Upper lobe of left lung (tissue), 4 donors: Measurements from ENCODE around the gene TSC22D1.

ENCODE experiments used
- CTCF ChIP-seq, 6 experiments: fragments of 450-650 bp in 4 of 6; fragments of 200-600 bp in 2 of 6; sonication (generic) in 2 of 6; IDR thresholded peaks; one replicate each; pipeline ENCODE4 v1.5.1; 2016 to 2019; ENCODE audit warnings: antibody characterized with exemption in 6 of 6
- EP300 ChIP-seq, 4 donors: sonication (generic); formaldehyde crosslinking; IDR thresholded peaks; one replicate each; pipeline ENCODE4 v1.5.1; 2017; ENCODE audit warnings: antibody characterized with exemption in 4 of 4, control low read depth in 2 of 4
- POLR2A ChIP-seq, 4 donors: fragments of 450-650 bp; IDR thresholded peaks; one replicate each; pipeline ENCODE4 v1.5.1; 2016 to 2017; ENCODE audit warnings: antibody characterized with exemption in 4 of 4, mild to moderate bottlenecking in 2 of 4

GRCh38 chr13:44384778-44385177 is 191.4 kb downstream of the TSC22D1 start:
- TF ChIP-seq CTCF (IDR thresholded peaks at IDR 0.05) (no peak), POLR2A (IDR thresholded peaks at IDR 0.05) (no peak), EP300 (IDR thresholded peaks at IDR 0.05) (no peak)
